WTC11 (cell line): Measurements from ENCODE around the gene GPR137B.

Experiments used
- FOXJ3 ChIP-seq: sonication (generic); formaldehyde crosslinking; IDR thresholded peaks from 2 replicates; pipeline ENCODE4 v1.9.0; 2021; ENCODE audit warnings: missing genetic modification reagents, mild to moderate bottlenecking, borderline replicate concordance
- HMGXB4 ChIP-seq: sonication (generic); formaldehyde crosslinking; IDR thresholded peaks from 2 replicates; pipeline ENCODE4 v1.8.1; 2023; ENCODE audit warnings: mild to moderate bottlenecking, moderate library complexity, missing genetic modification reagents
- SMAD4 ChIP-seq: sonication (generic); formaldehyde crosslinking; IDR thresholded peaks from 2 replicates; pipeline ENCODE4 v1.8.0; 2022; ENCODE audit warnings: mild to moderate bottlenecking, missing genetic modification reagents
- SP1 ChIP-seq: sonication (generic); formaldehyde crosslinking; conservative IDR thresholded peaks from 2 replicates; pipeline ENCODE4 v1.8.1; 2022; ENCODE audit warnings: missing genetic modification reagents
- ZNF317 ChIP-seq: sonication (generic); formaldehyde crosslinking; IDR thresholded peaks from 2 replicates; pipeline ENCODE4 v1.8.1; 2023; ENCODE audit warnings: low read depth, mild to moderate bottlenecking, moderate library complexity, missing genetic modification reagents, borderline replicate concordance
- TF ChIP-seq, protein P1 (sequence below): sonication (generic); formaldehyde crosslinking; IDR thresholded peaks from 2 replicates; pipeline ENCODE4 v1.8.1; 2022; ENCODE audit warnings: low read depth, mild to moderate bottlenecking, moderate library complexity, missing genetic modification reagents, borderline replicate concordance
- TF ChIP-seq, protein P2 (sequence below): fragments of 200-600 bp; IDR thresholded peaks from 2 replicates; pipeline ENCODE4 v1.8.0; 2022; ENCODE audit warnings: antibody characterized with exemption
- TF ChIP-seq, protein P3 (sequence below): fragments of 250-450 bp; sonication (Bioruptor Pico); IDR thresholded peaks from 2 replicates; pipeline ENCODE4 v1.9.0; 2021; ENCODE audit warnings: moderate library complexity, mild to moderate bottlenecking, inconsistent platforms, borderline replicate concordance

- no peak for TF ChIP-seq SP1 (CRISPR knock-in tag)
- TF ChIP-seq HMGXB4 (CRISPR knock-in tag), result no peak
- TF ChIP-seq, protein P1, sequence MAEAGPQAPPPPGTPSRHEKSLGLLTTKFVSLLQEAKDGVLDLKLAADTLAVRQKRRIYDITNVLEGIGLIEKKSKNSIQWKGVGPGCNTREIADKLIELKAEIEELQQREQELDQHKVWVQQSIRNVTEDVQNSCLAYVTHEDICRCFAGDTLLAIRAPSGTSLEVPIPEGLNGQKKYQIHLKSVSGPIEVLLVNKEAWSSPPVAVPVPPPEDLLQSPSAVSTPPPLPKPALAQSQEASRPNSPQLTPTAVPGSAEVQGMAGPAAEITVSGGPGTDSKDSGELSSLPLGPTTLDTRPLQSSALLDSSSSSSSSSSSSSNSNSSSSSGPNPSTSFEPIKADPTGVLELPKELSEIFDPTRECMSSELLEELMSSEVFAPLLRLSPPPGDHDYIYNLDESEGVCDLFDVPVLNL (CRISPR knock-in tag), result no peak
- TF ChIP-seq, protein P2, sequence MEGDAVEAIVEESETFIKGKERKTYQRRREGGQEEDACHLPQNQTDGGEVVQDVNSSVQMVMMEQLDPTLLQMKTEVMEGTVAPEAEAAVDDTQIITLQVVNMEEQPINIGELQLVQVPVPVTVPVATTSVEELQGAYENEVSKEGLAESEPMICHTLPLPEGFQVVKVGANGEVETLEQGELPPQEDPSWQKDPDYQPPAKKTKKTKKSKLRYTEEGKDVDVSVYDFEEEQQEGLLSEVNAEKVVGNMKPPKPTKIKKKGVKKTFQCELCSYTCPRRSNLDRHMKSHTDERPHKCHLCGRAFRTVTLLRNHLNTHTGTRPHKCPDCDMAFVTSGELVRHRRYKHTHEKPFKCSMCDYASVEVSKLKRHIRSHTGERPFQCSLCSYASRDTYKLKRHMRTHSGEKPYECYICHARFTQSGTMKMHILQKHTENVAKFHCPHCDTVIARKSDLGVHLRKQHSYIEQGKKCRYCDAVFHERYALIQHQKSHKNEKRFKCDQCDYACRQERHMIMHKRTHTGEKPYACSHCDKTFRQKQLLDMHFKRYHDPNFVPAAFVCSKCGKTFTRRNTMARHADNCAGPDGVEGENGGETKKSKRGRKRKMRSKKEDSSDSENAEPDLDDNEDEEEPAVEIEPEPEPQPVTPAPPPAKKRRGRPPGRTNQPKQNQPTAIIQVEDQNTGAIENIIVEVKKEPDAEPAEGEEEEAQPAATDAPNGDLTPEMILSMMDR, result no peak
- no peak for TF ChIP-seq SMAD4
- TF ChIP-seq ZNF317, result no peak
- TF ChIP-seq, protein P3, sequence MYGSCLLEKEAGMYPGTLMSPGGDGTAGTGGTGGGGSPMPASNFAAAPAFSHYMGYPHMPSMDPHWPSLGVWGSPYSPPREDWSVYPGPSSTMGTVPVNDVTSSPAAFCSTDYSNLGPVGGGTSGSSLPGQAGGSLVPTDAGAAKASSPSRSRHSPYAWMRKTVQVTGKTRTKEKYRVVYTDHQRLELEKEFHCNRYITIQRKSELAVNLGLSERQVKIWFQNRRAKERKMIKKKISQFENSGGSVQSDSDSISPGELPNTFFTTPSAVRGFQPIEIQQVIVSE (CRISPR knock-in tag), result no peak
- no peak for TF ChIP-seq FOXJ3 (CRISPR knock-in tag)
These were observed 13.0 kb upstream of the GPR137B start for GRCh38 chr1:236129306-236129705.
